Epidermal melanocyte (primary cell): ENCODE measurements around the gene GPR4.

Source experiments
- DNase-seq: peaks from one replicate; pipeline ENCODE4 v3.0.0; 2011; ENCODE audit warnings: low spot score; ENCODE audit not compliant: insufficient read length

The GPR4 gene

GRCh38 chr19:45554481-45554880 lies 47.5 kb downstream of the GPR4 start:
- DNase-seq, result no peak

GRCh38 chr19:45553464-45553863 lies 48.5 kb downstream of the GPR4 start:
- no peak for DNase-seq

- DNase-seq, result peak; percentile 82
Observed at GRCh38 chr19:45547965-45548609, 53.9 kb downstream of the GPR4 start.

- DNase-seq, result no peak
Observed at GRCh38 chr19:45547211-45547770, 54.7 kb downstream of the GPR4 start.

GRCh38 chr19:45542234-45542668 lies 59.8 kb downstream of the GPR4 start:
- no peak for DNase-seq
